NOMO-1 (cell line): ENCODE data around the gene SOCS1.

Experiments used
- DNase-seq, 2 experiments: peaks; one replicate each; lab custom pipeline; 2025; ENCODE audit not compliant: unreplicated experiment in 2 of 2; lab: John Stamatoyannopoulos, UW

SOCS1 gene

GRCh38 chr16:11289202-11289601 is 33.2 kb upstream of the SOCS1 start:
- no peak for DNase-seq

DNA sequence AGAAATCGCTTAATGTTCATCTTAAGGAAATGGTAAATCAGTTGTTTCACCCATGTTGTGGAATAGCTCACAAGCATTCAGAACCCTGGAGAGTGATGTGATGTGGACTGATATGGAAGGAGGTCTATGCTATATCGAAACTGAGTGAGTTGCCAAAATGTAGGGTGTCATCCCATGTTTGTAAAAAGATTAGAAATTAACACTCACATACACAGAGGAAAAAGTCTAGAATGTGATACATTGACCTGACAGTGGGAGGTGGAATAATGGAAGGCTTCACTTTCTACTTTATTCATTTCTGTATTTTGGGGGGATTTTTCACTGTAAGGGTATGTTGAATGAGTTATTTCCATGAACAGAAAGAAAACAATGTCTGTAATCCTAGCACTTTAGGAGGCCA is 29.8 kb upstream of the SOCS1 start:
- no peak for DNase-seq

DNA sequence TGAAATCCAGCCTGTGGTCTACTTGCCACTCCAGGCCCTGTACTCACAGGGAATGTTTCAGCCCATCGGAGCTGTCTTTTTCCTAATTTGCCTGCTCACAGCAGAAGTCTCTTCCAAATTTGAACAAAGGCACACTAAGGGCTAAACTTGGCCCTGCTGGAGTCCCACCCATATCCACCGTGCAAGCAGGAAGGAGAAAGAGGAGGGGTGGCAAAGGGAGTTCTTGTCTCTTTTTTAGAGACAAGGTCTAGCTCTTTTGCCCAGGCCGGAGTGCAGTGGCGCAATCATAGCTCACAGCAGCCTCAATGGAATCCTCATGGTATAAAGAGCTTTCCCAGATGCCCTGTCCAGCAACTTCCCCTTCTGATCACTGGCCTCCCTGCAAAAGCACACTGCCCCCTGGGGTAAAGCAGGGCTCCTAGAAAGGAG is 27.8 kb upstream of the SOCS1 start:
- DNase-seq = no peak

- DNase-seq = no peak
These were observed 24.9 kb upstream of the SOCS1 start, which contains the start of gene PRM1 for GRCh38 chr16:11280616-11281522. PRM1 (minus strand) TSS chr16:11281330; CDS start chr16:11281238, 92 bp downstream.

GRCh38 chr16:11278681-11279628 is 23.0 kb upstream of the SOCS1 start:
- peak; percentile 42 to 52 for DNase-seq

GRCh38 chr16:11277607-11278337 is 21.8 kb upstream of the SOCS1 start:
- DNase-seq = no peak

- DNase-seq = no peak
These were observed 21.0 kb upstream of the SOCS1 start for GRCh38 chr16:11276896-11277593.

- no peak for DNase-seq
These were observed 20.3 kb upstream of the SOCS1 start, which contains the start of gene PRM2 for GRCh38 chr16:11276143-11276895. PRM2 (minus strand) TSS chr16:11276480; CDS start chr16:11276370, 110 bp downstream.

DNA sequence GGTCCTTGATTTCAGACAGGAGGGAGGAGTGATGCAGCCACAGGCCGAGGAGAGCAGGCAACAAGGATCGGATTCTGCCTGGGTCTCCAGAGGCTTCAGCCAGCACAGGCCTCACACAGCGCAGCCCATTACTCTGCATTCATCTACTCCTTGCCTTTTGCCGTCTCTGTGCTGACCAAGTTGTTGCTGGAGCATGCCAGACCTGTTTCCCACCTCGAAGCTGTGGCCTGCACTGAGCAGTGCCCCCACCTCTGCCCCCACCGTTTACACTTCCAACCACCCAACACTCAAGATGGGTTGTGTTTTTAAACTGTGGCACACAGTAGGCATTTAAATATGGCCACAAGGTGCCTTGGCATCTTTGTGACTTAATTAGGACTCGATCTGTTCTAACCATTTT is 19.0 kb upstream of the SOCS1 start:
- DNase-seq = no peak

DNA sequence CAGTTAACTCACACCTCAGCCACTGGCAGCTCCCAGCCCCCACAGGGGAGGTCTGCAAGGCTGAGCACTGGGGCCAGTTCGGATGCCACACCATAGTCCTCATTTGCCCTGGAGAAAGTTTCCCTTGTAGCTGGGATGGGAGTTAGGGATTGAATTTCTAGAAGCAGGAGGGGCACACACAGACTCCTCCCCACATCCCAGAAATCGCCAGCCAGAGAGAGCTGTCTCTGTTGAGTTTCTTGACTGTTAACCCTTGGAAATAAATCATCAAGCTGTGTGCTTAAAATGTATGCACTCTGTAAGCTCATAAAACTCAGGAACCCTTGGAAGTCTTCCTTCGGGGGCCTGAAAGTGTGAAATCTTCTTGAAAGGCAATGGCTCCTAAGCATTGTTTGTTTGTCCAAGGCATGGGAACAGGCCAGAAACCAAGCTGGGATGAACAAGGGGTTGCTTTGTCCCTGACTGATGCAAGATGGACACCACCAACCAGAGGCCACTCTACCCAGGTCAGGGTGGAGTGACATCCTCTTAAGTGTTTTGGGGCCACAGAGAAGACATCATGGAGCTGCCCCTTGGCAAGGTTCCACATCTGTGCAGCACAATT is 17.8 kb upstream of the SOCS1 start:
- DNase-seq = no peak

- DNase-seq = no peak
These were observed 17.1 kb upstream of the SOCS1 start, which contains the start of gene PRM3 for GRCh38 chr16:11272921-11273720. PRM3 (minus strand) TSS chr16:11273629; CDS start chr16:11273595, 34 bp downstream.

GRCh38 chr16:11272484-11272883 is 16.5 kb upstream of the SOCS1 start:
- no peak for DNase-seq

- no peak for DNase-seq
These were observed 15.6 kb upstream of the SOCS1 start for GRCh38 chr16:11271610-11272009.

- no peak for DNase-seq
These were observed 14.7 kb upstream of the SOCS1 start for GRCh38 chr16:11270602-11271162.

- no peak for DNase-seq
These were observed 12.9 kb upstream of the SOCS1 start, which contains the start of gene TNP2 for GRCh38 chr16:11268921-11269375. TNP2 (minus strand) TSS chr16:11269325; CDS start chr16:11269262, 63 bp downstream.

GRCh38 chr16:11265124-11265523 is 9.1 kb upstream of the SOCS1 start:
- no peak for DNase-seq

- peak; percentile 68 to 91 for DNase-seq
These were observed 8.3 kb upstream of the SOCS1 start for GRCh38 chr16:11264155-11264832.
